COLO668 (cell line): ENCODE results near the gene GCSAM.

ENCODE experiments used
- DNase-seq: peaks from one replicate; lab custom pipeline; 2025; ENCODE audit not compliant: unreplicated experiment; lab: John Stamatoyannopoulos, UW

The GCSAM gene, protein sequence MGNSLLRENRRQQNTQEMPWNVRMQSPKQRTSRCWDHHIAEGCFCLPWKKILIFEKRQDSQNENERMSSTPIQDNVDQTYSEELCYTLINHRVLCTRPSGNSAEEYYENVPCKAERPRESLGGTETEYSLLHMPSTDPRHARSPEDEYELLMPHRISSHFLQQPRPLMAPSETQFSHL

DNA sequence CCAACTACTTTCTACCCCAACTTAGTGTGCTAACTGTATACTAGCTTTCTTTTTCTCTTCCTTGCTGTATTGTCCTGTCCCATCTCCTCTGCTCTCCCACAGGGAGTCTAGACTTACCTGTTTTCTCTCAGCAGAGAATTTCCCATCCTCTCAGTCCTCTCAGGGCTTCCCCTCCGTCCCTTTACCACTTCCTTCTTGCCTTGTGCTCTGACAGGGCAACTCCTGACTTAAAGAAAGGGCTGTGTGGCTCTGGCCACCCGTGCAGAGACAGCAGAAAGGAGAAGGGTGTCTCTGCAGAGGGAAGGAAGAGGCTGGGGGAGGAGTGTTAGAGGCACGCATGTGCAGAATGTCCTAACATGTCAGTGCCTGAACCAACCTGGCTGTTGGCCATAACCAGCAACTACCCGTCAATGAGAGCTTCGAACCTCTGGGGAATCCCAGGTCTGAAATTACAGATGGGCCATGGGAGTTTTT lies at the start of gene GCSAM:
GCSAM (minus strand) TSS at position 274 of the 474 bp plus-strand sequence; CDS start at position 146, 128 bp downstream.
- no peak for DNase-seq

DNA sequence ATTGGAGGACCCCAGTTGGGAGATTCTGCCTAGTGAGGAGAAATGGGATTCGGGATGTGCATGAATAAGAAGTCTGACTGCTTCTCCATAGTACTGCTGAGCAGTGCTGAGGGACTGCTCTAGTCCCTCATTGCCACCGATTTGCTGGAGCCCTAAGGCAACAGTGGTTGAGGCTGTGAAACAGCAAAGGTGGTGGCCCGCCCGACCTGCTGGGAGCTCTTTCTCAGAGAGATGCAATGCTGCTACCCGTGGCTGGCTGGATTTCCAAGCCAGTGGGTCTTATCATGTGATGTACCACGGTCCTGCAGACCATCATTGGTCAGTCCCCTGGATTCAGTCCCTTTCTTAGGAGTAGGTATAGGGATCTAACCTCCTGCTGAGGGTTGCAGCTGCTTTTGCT lies 42.6 kb upstream of the GCSAM start:
- DNase-seq: no peak

DNA sequence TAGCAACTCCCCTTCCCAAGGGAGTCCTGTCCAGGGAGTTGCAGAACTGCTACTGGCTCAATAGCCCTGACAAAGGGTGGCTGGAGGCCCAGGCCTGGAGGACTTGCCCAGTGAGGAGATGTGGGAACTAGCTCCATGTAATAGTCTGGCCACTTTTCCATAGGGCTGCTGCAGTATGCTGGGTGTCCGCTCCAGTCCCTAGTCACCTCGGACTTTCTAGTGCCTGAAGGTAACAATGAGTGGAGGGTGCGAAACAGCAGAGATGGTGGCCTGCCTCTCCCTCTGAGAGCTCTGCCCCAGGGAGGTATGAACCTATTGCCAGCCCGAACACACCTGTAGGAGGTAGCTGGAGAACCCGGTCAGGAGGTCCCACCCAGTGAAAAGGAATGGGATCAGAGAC lies 42.0 kb upstream of the GCSAM start:
- DNase-seq: no peak

DNA sequence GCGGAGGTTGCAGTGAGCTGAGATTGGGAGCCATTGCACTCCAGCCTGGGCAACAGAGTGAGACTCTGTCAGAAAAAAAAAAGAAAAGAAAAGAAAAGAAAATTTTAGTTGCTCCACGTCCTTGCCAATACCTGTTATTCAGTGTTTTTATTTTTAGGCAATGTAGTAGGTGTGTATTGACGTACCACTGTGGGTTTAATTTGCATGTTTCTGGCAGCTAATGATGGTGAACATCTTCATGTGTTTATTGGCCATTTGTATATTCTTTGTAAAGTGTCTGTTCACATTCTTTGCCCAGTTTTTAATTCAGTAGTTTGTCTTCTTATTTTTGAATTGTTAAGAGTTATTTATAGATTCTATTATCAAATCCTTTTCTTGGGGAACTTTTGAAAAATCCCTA lies 38.1 kb upstream of the GCSAM start:
- DNase-seq: no peak

DNA sequence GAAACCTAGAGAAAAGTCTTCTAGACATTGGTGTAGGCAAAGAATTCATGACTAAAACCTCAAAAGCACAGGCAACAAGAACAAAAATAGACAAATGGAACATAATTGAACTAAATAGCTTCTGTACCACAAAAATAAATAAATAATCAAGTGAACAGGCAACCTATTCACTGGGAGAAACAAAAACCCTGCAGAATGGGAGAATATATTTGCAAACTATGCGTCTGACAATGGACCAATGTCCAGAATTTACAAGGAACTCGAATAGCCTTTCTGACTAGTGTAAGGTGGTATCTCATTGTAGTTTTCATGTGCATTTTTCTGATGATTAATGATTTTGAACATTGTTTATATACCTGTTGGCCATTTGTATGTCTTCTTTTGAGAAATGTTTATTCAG lies 37.0 kb upstream of the GCSAM start:
- no peak for DNase-seq

DNA sequence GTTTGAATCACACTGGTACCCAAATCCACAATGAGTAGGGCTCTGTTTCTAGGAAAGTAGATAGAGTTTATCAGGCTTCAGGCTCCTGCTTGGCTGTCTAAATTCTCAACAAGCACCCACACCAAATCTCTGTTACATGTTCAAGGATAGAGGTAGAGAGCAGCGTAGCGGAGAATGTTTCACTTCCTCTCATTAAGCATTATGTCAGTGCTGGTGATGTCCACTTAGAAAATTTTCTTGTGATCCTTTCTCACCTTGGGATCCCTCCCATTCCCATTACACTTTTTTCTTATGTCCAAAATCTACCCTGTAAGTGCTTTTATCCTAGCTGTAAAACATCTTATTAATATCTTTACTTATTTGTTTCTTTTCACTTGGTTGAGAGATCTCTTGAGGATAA lies 34.7 kb upstream of the GCSAM start:
- no peak for DNase-seq

DNA sequence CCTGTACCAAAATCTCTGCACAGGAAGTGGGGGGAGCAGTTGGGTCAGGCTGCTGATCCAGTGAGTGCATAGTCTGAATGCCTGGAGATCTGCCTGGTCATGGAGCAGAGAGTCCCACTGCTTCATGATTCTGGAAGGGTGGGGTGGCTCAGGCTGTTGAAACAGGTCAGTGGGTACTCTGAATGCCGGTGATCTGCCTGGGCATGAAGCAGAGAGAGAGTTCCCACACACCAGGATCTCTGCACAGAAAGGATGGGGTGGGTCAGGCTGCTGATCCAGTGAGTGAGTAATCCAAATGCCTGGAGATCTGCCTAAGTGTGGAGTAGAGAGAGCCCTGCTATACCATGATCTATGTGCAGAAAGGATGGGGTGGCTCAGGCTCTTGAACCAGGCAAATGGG lies 16.1 kb upstream of the GCSAM start:
- DNase-seq: no peak

DNA sequence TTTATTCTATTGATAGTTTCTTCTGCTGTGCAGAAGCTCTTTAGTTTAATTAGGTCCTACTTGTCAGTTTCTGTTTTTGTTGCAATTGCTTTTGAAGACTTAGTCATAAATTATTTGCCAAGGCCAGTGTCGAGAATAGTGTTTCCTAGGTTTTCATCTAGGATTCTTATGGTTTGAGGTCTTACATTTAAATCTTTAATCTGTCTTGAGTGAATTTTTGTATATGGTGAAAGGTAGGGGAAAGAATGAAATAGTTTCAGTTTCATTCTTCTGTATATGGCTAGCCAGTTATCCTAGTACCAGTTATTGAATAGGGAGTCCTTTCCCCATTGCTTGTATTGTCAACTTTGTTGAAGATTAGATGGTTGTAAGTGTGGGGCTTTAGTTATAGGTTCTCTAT lies 10.6 kb upstream of the GCSAM start:
- no peak for DNase-seq

DNA sequence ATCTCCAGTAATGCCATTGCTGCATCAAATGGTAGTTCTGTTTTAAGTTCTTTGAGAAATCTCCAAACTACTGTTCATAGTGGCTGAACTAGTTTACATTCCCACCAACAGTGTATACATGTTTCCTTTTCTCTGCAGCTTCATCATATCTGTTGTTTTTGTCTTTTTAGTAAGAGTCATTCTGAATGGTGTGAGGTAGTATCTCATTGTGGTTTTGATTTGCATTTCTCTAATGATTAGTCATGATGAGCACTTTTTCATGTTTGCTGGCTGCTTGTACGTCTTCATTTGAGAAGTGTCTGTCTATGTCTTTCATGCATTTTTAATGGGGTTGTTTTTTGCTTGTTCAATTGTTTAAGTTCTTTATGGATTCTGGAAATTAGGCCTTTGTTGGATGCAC lies 10.2 kb upstream of the GCSAM start:
- DNase-seq: no peak

DNA sequence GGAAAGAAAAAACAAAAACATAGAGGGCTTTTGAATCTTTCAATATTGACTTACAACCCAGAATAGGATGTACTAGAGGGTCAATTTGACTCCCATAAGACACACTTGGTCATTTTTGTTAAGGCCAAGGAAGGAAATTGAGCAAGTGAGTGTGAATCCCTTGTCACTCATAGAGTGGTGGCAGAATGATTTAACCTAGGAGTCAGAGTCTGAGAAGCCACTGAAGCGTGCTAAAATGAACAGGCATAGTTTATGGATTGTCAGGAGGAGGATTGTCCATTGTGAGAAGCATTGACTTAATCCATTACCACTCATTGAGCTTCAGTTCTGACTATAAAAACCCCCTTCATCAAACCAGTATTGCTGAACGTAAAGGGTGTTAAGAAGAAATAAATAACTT lies 8.2 kb upstream of the GCSAM start:
- DNase-seq: no peak

DNA sequence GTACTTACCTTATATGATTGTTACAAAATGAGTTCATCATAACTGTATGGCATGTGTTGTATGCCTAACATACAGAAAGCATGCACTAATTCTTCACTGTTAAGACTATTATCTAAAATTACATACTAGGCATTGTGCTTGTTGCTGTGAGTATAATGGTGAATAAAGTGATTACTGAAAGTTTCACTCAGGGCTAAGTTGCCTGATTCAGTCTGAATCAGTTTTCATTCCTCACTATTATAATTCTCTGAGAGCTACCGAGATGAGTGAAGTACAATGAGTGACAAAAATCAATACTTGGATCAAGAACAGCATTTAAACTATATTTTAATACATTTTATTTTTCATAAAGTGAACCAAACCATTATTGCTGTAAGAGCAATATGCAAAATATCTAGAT lies 7.5 kb upstream of the GCSAM start:
- no peak for DNase-seq

DNA sequence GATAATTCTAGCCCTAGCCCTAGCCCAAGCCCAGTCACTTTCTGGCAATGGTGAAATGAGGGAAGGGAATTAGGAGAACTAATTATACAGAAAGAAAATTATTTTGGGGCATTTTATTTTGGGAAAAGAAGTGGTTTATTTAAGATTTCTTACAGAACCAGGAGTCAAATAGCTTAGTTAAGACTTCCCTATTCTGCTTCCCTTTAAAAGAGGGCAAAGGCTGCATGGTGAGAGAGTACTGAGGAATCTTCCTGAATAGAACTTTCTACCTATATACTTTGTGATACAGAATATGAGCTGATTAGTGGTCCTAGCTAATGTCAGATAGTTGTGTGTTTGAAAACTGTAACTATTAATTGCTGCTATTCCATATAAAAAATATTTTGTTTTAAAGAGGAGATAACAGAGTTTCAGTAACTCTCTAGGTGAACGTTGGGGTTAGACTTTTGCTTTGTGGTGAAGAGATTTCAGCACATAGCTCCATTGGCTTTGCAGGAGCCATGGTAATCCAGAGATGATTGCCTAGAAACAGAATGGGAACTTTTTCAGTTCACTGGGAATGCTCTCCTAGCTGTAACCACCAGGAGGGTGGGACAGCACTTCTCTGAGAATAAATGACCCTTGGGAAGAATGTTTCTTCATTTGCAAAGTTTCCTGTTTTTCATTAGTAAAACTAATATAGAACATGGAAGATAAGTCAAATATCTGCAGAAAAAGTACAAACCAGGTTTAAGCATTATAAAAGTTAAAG lies 5.3 kb upstream of the GCSAM start:
- DNase-seq: no peak

DNA sequence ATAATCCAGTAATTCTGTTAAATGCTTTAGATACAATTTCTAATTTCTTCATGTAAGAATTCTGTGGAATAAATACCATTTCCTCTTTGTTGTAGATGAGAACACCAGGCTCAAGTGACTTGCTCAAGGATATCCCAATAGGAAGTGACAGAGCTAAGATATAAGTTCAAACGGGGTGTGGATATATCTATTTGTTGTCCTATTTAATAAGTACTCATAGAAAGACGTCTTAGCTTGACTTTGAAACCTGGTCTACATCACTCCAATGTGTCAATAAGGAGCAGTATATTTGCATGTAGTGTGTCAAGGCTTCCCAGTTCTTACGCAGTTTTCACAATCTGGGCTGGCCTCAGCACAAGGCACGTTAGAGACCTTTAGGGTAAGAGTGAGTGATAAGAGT lies 4.7 kb upstream of the GCSAM start:
- DNase-seq: no peak

DNA sequence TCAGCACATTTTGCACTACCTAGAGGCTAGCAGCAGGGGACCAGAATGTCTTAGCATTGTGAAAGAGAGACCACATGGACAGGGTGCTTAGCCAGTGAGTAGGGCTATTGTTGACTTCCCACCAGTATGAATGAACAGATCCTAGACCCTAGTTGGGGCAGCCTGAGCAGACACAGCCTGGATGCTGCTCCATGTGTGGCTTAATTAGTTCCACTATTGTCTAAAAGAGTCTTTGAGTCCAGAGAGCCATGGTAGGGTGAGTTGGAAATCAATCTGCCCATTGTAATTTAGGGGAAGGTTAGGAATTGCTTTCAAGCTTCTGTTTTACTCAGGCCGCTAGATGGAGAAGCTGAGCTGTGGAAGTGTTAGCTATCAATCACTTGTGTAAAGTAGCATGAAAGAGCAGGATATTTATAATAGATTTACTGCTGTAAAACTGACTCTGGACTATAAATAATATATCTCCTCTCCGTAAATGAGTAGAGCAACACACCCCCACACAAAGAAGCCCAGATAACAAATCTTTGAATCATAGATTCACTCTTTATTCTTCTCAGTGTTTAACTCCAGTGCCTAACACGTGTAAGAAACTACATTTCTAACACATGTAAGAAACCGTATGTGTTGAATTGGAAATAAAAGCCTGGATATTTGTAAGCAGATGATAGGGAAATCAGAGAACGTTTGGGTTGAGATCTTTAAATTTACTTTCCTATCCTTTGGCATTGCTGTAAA lies 4.1 kb upstream of the GCSAM start:
- peak; percentile 10 for DNase-seq

DNA sequence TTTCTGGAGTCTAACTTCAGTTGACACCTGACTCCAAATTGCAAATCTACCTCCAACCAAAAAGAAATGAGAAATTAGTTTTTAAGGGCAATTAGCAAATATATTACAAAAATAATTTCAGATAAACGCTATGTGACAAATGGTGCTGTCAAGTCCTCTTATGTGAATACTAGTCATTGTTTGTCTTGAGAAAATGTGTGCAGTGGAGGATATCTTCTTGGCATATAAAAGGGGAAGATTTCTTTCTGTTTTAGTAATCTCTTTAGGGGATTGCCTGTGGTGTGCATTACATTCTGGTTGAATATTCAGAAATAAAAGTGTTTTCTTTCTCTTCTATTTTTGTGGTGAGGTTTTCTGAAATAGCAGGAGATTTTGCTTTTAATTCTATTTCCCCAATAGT lies 3.0 kb upstream of the GCSAM start:
- DNase-seq: no peak

DNA sequence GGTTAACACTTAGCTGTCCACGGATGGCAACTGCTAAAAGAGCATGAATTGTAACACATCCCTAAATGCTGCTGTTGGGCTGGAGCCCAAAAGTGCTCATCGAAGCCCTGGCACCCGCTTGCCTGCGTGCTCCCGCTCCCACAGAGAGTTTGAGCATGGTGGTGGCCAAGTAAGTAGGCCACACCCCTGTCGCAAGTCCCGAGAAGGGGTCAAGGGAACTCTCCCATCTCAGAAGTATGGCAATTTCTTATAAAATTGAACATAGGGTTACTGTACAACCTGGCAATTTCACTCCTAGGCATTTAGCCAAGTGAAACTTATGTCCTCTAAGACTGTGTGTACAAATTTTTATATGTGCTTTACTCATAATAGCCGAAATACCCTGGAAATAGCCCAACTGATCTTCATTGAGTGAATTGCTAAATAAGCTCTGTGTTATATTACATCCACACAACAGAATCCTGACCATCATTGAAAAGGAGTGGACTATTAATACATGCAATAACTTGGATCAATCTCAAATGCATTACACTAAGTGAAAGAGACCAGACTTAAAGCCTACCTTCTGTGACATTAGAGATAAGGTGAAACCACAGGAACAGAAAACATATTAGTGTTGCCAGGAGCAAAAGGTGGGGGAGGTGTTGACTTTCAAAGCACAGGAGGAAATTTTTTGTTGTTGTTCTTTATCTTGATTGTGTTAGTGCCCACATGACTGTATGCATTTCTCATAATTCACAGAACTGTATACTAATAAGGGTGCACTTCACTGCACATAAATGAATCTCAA lies 1.5 kb upstream of the GCSAM start:
- DNase-seq: no peak

DNA sequence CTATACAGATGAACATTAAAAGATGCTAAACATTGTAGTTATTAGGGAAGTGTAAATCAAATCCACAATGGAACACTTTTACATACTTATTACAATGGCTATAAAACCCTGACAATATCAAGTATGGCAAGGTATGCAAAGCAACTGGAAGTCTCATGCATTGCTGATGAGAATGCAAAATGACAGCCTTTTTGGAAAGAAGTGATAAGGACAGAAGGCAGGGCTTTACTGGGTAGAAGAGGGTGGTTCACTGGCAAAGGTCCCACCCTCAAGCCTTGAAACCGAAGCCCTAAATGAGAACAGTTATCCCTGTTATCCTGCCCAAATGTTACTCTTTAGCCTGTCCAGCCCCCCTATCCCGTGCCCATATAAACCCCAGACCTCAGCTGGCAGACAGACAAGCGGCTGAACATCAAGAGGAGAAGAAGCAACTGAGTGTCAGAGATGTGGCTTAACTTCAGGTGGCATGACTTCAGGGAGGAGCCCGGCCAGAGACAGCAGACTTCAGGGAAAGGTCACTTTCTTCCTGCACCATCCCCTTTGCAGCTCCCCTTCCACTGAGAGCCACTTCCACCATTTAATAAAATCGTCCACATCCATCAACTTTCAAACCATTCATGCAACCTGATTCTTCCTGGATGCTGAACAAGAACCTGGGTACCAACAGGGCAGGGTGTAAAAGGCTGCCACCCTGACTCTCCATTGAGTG lies 732 bp upstream of the GCSAM start:
- no peak for DNase-seq

DNA sequence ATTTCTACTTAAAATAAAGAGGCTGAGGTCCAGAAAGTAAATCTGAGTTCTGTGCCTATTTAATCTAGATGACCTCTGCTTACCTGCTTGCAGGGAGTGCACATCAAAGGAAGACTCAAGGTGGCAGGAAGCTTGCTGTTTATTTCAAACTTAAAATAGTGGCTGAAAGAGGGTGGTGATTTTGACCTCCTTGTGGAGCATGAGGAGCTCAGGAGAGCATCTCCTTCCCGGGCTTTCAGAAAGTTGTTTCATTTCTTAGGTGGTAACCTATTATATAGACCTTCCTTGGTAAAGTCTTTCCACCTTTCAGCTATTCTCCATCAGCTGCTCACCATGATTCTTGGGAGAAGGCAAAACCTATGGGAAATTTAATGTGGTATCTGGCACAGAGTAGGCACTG lies 494 bp downstream of the GCSAM start:
- DNase-seq: no peak

DNA sequence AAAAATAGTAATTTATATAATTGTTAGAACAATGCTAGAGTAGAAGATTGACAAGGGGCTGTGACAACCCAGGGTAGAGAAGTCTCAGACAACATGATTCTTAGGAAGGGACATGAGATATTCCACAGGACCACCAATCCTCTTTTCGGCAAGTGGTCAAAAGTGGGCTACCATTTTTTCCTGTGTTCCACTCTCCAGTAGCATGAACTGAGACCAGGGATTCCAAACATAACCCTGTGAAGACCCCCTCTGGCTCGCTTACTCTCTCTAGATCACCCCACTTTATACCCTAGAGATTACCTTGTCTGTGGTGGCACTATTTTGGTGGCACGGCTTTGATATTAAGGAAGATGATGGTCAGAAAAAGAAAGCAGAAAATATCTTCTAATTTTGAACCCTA lies 960 bp downstream of the GCSAM start:
- no peak for DNase-seq

DNA sequence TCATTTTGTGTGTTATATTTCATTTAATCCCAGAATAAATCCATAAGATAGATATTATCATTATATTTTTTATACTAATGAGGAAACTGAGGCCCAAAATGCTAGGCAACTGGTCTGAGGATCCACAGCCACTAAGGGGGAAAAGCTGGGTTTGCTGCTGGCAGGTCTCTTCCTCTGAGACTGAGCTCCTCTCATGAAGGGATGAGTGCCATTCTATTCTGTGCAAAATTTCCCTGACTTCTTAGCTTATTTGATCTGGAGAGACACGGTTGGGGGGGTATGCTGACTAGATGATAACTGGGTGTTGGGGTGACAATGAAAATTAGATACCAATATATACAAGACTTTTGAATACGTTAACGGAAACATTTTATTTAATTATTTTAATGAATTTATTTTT lies 1.9 kb downstream of the GCSAM start:
- no peak for DNase-seq

DNA sequence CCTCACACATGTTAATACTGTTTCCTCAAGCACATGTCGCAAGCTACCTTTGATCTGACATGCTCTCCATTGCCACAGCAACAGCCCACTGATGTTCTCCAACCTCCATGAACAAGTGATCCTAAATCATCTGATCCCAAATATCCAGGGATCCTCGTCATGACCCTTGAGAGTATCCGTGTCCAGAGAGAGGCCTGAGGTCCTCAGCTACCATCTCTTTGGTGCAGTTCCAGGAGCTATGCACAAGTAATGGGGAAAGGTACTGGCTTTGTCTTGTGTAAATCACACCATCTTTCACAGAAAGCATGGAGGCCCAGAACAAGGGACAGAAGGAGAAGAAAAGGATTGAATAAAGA lies 2.4 kb downstream of the GCSAM start:
- no peak for DNase-seq
